ENCODE data around the gene EPHA2.
"Not testable (repeated sequence)": the region's sequence is repeated elsewhere in the genome, so short reads cannot be mapped to it uniquely, and the experiment has no call there.

The EPHA2 gene

GRCh38 chr1:16117369-16117768 is 38.5 kb downstream of the EPHA2 start:
- no peak for DNase-seq

DNA sequence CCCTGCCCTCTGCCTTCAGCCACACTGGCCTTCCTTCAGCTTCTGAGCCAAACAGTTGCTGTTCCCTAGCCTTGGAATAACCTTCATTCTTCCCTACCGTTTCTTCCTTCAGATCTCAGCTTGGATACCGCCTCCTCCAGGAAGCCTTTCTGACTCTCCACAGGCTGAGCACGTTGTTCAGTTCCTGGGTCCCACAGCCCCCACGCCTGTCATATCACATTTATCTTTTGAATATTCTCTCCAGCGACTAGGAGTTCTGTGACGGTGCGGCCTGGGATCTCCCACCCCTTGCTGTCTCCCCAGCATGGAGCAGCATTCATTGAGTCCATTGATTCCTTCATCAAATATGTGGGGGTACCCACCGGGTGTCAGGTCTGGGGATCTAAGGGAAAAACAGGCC is 39.2 kb downstream of the EPHA2 start:
- DNase-seq = no peak

- DNase-seq = no peak
Observed at GRCh38 chr1:16116002-16116401, 39.9 kb downstream of the EPHA2 start.

DNA sequence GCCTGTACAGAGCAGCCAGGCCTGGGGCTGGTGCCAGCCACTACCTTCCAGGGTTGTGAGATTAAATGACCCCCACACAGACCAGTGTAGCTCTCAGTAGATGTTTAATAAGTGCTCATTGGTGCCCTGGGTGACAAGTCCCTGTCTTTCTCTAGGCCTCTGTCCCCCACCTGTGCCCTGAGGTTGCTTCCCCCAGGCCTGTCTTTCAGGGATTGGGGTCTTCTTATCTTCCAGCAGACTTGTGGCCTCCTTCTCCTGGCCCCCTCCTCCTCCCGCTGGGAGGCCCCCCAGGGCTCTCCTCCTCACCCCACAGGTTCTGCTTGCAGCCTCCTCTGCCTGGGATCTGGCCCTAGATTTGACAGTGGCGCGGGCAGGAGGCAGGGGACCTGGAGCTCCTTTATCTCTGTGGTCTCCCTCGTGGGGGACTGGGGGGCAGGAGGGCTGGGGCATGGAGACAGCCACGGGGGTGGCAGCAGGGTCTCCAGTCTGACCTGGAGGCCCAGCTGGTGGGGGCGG is 40.3 kb downstream of the EPHA2 start:
- no peak for DNase-seq

- no peak for DNase-seq
Observed at GRCh38 chr1:16114527-16115467, 41.1 kb downstream of the EPHA2 start.

DNA sequence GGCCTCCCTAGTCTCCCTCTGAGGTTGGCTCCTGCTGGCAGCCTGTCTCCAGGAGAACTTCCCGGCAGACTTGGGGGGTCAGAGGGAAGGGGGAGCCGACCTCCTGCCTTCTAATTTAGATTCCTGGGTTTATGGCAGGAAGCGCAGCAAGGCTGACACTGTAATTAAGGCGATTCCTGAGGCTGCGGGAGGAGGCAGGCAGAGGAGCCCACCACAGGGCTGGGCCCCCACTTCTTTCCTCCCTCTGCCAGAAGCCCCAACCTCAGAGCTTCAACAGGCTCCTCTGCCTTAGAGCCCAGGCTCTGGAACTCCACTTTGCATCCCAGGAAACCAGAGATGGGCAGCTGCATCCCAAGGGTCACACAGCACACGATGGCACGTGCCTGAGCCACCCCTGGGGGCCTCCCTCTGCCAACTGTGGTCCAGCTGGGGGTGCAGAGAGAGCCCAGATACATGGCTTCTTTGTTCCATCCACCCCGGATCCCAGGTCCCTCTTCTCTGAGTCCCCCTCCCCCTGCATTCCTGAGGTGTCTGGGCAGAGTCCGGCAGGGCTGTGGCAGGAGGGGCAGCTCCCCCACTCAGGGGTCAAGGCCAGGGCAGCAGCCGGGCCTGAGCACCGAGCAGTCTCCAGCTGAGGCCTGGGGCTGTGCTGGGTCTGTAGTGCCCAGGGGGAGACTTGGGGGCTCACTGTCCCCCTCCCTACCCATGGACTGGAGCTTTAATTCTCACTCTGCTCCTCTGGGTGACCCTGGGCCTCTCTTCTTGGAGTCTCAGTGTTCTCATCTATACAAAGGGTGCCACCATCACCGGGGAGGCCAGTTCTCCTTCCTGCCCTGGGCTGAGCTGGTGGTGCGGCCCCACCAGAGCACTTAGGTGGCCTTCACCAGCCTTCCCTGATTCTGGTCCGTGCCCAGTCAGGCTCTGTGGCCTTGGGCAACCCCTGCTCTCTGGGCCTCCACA is 43.0 kb downstream of the EPHA2 start:
- no peak for DNase-seq

GRCh38 chr1:16111771-16112595 is 43.9 kb downstream of the EPHA2 start:
- no peak for DNase-seq

DNA sequence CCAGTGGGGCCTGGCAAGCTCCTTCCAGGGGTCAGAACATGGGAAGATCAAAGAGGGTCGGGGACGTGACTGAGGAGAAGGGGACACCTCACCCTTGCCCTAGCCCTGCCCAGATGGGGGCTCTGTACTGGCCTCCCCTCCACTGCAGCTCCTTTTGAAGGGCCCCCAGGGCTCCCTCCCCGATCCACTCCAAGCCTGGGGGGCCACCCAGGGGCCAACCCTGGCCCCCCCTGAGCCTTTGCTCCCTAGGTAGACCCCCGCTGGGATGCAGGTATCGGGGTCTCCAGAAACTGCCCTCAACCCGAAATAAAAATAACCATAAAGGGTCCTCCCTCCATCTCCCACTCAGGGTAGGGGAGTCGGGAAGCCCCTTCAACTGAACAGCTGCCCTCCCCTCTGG is 45.0 kb downstream of the EPHA2 start:
- no peak for DNase-seq

GRCh38 chr1:16110456-16110855 is 45.4 kb downstream of the EPHA2 start:
- no peak for DNase-seq

- no peak for DNase-seq
Observed at GRCh38 chr1:16109571-16109970, 46.3 kb downstream of the EPHA2 start.

GRCh38 chr1:16107039-16107438 is 48.8 kb downstream of the EPHA2 start:
- not testable (repeated sequence) for DNase-seq

GRCh38 chr1:16101623-16102022 is 54.2 kb downstream of the EPHA2 start:
- DNase-seq = no peak

DNA sequence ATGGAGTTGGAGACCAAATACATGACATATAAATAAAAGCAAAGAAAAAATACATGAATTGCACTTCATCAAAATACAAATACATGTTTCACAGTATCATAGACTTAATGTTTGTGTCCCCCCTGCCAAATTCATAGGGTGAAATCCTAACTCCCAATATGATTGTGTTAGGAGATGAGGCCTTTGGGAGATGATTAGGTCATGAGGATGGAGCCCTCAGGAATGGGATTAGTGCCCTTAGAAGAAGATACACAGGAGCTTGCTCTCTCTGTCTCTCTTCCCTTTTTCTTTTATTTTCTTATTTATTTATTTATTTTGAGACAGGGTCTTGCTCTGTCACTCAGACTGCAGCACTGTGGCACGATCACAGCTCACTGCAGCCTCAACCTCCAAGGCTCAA is 56.5 kb downstream of the EPHA2 start:
- no peak for DNase-seq

- no peak for DNase-seq
Observed at GRCh38 chr1:16095447-16095846, 60.4 kb downstream of the EPHA2 start.

DNA sequence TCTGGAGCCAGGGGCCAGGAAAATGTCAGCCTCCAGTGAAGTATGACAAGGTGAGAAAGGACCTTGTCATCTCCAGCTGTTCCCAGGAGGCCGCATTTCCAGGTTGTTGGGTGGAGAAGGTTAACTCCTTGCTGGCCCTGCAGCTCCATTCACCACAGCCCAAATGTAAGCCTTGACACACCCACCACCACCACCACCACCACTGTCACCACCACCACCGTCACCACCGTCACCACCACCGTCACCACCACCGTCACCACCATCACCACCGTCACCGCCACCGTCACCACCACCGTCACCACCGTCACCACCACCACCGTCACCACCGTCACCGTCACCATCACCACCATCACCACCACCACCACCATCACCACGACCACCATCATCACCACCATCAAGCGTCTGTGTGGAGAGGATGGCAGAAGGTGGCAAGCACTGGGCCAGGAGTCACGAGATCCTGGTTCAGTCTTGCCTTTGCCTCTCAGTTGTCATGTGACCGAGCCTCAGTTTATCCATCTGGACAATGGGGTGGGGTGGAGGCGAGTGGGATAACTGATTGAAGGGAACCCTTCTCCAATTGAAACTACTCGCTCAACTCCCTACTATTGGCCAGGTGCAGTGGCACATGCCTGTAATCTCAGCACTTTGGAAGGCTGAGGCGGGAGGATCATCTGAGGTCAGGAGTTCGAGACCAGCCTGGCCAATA is 61.3 kb downstream of the EPHA2 start:
- DNase-seq = no peak

GRCh38 chr1:16093611-16094010 is 62.3 kb downstream of the EPHA2 start:
- DNase-seq = no peak

GRCh38 chr1:16092923-16093511 is 62.9 kb downstream of the EPHA2 start:
- no peak for DNase-seq

DNA sequence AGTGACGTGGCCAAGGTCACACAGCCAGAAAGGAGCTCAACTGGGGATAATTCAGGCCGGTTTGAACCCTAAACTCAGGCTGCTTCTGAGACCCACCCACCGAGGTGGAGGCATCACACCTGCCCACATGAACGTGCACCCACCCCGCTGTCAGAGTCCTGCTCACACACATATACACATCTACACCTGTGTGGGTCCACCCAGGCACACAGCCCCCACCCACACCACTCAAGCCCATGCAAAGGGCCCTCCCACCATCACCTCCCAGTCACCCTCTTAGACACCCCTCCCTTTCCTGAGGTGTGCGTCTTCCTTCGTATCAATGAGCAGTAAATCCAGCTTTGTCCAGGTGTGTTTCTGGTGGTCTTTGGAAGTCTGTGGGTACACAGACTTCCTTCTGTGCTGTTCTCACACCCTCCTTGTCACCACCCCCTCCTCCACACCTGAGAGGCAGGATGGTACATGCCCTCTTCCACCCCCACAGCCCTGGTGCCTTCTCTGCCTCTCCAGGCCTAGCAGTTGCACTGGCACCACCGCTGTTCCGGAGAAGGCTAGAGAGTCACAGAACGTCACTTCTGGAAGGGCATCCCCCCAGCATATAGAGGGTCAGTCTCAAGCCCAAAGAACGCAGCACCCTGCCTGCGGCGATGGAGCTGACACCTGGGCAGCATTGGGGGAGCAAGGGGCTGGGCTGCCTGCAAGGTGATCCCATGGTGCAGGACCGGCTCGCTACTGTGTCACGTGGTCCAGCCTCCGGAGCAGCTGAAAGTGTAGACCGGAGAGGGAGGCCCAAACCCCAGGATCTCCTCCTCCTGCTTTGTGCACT is 63.6 kb downstream of the EPHA2 start:
- no peak for DNase-seq

DNA sequence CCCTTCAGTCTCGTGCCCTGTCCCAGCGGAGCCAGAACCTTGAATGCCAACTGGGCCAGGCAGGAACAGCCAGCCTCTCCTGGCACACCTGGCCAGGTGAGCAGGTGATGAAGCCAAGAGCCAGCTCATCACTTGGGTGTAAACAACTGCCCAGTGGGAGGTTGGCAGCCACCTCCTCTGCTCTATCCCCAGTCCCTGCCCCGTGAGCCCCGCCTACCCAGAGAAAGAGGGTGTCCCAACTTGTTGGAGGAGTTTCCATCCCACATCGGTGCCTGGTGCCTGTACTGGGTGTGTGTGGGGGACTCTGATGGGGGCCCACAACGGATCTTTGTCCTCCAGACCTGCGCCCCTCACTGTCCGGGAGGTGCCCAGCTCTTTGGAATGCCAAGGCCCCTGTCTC is 64.6 kb downstream of the EPHA2 start:
- no peak for DNase-seq

DNA sequence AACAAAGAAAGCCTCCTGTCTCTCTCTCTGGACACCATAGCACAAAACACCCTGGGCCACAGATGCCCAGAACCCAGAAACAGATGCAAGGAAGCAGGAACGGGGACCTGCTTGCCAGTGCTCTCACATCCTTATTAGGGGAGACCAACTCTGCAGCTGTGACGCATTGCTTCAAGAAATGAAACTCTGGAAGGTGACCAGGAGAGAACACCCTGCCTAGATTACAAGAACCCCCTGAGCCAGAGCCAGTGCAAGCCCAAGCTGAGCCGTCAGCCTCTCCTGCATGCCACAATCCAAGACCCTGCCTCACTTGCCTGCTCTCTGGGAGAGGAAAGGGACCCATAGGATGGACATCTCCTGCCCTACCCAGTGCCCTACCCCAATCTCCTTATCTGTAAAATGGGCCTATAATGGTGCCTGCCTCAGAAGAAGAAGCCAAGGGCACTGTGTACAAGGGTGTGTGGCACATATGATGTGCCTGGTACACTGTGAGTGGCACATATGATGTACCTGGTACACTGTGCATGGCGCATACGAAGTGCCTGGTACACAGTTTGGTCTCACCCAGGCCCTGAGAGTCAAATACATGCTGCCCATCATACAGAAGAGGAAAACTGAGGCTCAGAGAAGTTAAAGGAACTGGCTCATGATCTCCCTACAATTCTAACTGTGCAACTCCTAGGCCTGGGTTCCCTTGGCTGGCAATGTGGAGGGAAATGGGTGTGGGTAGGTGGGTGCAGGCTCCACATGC is 65.6 kb downstream of the EPHA2 start:
- DNase-seq = no peak

Measured in activated T-cell treated with anti-CD3 and anti-CD28 coated beads, Interleukin-2, amount 50 U/mL, for 48 hours (primary cell).